Caco-2 (cell line): ENCODE results near the gene SOX9. TPM values are rescaled to one million over a fixed set of nuclear protein-coding genes. Genes with fewer than 3 reads are reported as not detected.

Source experiments
- BruUV-seq: library from RNA; stranded (reverse); fragments of 400-500 nt; replicated peaks from 2 replicates; lab custom pipeline; 2021; lab: Mats Ljungman, UMichigan
- CTCF ChIA-PET: fragments of 300-600 bp; sonication (Branson Sonifier 250); formaldehyde crosslinking; loops from one replicate; lab custom pipeline; 2022; ENCODE audit warnings: antibody characterized with exemption; lab: Charles Lee
- POLR2A ChIA-PET: fragments of 300-600 bp; sonication (Branson Sonifier 250); formaldehyde crosslinking; loops from one replicate; lab custom pipeline; 2022; ENCODE audit warnings: antibody characterized with exemption; lab: Charles Lee
- DNase-seq, 2 experiments: peaks; one replicate each; pipeline versions ENCODE4 v3.0.0 to v3.0.0-alpha.2; 2020 to 2022
- H3K27me3 ChIP-seq: replicated peaks from 2 replicates; pipeline ENCODE4 v1.6.0; 2011; ENCODE audit warnings: low read length; ENCODE audit not compliant: control insufficient read depth, insufficient read depth
- H3K36me3 ChIP-seq: 2 replicates; pipeline ENCODE4 v1.5.1; 2011; ENCODE audit warnings: low read length; ENCODE audit not compliant: control insufficient read depth, insufficient read depth
- H3K4me1 ChIP-seq: fragments of 250-450 bp; sonication (Bioruptor Pico); 2 replicates; pipeline ENCODE4 v1.5.1; 2020; ENCODE audit warnings: mild to moderate bottlenecking
- H3K4me3 ChIP-seq: 2 replicates; pipeline ENCODE4 v1.5.1; 2011; ENCODE audit warnings: low read depth, mild to moderate bottlenecking, control low read depth, low read length
- H3K9me3 ChIP-seq: fragments of 250-450 bp; sonication (Bioruptor Pico); 2 replicates; pipeline ENCODE4 v1.5.1; 2020; ENCODE audit warnings: mild to moderate bottlenecking, moderate library complexity
- H3K27ac Mint-ChIP-seq: one replicate; pipeline ENCODE4 v1.8.0; 2022; ENCODE audit warnings: mixed read lengths; ENCODE audit not compliant: unreplicated experiment
- H3K27me3 Mint-ChIP-seq: one replicate; pipeline ENCODE4 v1.8.0; 2022; ENCODE audit warnings: mixed read lengths; ENCODE audit not compliant: insufficient read depth, unreplicated experiment
- H3K36me3 Mint-ChIP-seq: one replicate; pipeline ENCODE4 v1.8.0; 2022; ENCODE audit warnings: mild to moderate bottlenecking, mixed read lengths; ENCODE audit not compliant: insufficient read depth, unreplicated experiment
- H3K4me1 Mint-ChIP-seq: one replicate; pipeline ENCODE4 v1.8.0; 2022; ENCODE audit warnings: low read depth, mixed read lengths; ENCODE audit not compliant: unreplicated experiment
- H3K4me3 Mint-ChIP-seq: one replicate; pipeline ENCODE4 v1.8.0; 2022; ENCODE audit warnings: mild to moderate bottlenecking, moderate library complexity, mixed read lengths; ENCODE audit not compliant: unreplicated experiment
- H3K9me3 Mint-ChIP-seq: one replicate; pipeline ENCODE4 v1.8.0; 2022; ENCODE audit warnings: mixed read lengths; ENCODE audit not compliant: unreplicated experiment
- CTCF ChIP-seq, 2 experiments: fragments of 200-600 bp in 1 of 2; IDR thresholded peaks; 1 replicate in 1 of 2; 2 replicates in 1 of 2; pipeline versions ENCODE4 v1.5.1 to v1.8.0; 2011 to 2022; ENCODE audit warnings: antibody characterized with exemption in 1 of 2, control low read depth in 1 of 2, inconsistent platforms in 1 of 2, low read depth in 1 of 2, low read length in 1 of 2, mild to moderate bottlenecking in 1 of 2, moderate library complexity in 1 of 2; ENCODE audit not compliant: insufficient read depth in 1 of 2, severe bottlenecking in 1 of 2, unreplicated experiment in 1 of 2
- intact Hi-C: fragments of 100-400 bp; cut with micrococcal nuclease; formaldehyde crosslinking; loops from one replicate; pipeline ENCODE4 v1.10.0; 2022; ENCODE audit not compliant: unreplicated experiment
- total RNA-seq: library from RNA; stranded (reverse); gene quantifications from 2 replicates; pipeline ENCODE4 v1.2.3, GENCODE V29; 2022

The SOX9 gene
- total RNA-seq, 1 experiment from 2014 or later = 46.2 TPM

- no peaks in the 10 kb centered on the region for H3K9me3 Mint-ChIP-seq
- POLR2A ChIA-PET = no interaction called here
- H3K27me3 Mint-ChIP-seq = no peaks in the 10 kb centered on the region
- peaks cover 25% of the 10 kb centered on the region for H3K4me1 ChIP-seq
- peak overlapping the region; percentile 65 for H3K27ac Mint-ChIP-seq
- H3K36me3 Mint-ChIP-seq = peaks cover 58% of the 10 kb centered on the region
- no peaks in the 10 kb centered on the region for H3K9me3 ChIP-seq
- BruUV-seq = TSS peak; percentile 61
- peak; percentile 43 to 80 for DNase-seq
- H3K4me3 Mint-ChIP-seq = peak overlapping the region; percentile 84
- peaks cover 19% of the 10 kb centered on the region for H3K4me1 Mint-ChIP-seq
- H3K27me3 ChIP-seq = no peaks in the 10 kb centered on the region
- peak overlapping the region; percentile 71 for H3K4me3 ChIP-seq
- CTCF ChIA-PET = no interaction called here
- intact Hi-C loops = loop anchor here (5.0 kb wide), 3 partner anchors 289 to 394 kb away; no protein-coding TSS in a partner anchor
- peaks cover 1% of the 10 kb centered on the region; the same call in 1 of the 2 replicates for H3K36me3 ChIP-seq
- TF ChIP-seq CTCF (IDR thresholded peaks at IDR 0.05; ENCODE audit: insufficient read depth in 1 of 2, low read depth in 1 of 2, low read length in 1 of 2, severe bottlenecking in 1 of 2, unreplicated experiment in 1 of 2) = no peak
Observed at GRCh38 chr17:72122765-72123529, 2.1 kb downstream of the SOX9 start.

- Histone ChIP-seq H3K4me1 (peaks cover 23% of the 10 kb centered on the region), H3K27me3 (no peaks in the 10 kb centered on the region), H3K9me3 (no peaks in the 10 kb centered on the region), H3K36me3 (peaks cover 1% of the 10 kb centered on the region; the same call in 1 of the 2 replicates), H3K4me3 (peak overlapping the region; percentile 71)
- ChIA-PET POLR2A (no interaction called here), CTCF (no interaction called here)
- Mint-ChIP-seq H3K27me3 (no peaks in the 10 kb centered on the region), H3K4me3 (peak overlapping the region; percentile 84), H3K27ac (peak overlapping the region; percentile 65), H3K36me3 (peaks cover 58% of the 10 kb centered on the region), H3K4me1 (peaks cover 19% of the 10 kb centered on the region), H3K9me3 (no peaks in the 10 kb centered on the region)
- no TSS peak for BruUV-seq
- no peak for TF ChIP-seq CTCF (IDR thresholded peaks at IDR 0.05; ENCODE audit: insufficient read depth in 1 of 2, low read depth in 1 of 2, low read length in 1 of 2, severe bottlenecking in 1 of 2, unreplicated experiment in 1 of 2)
- intact Hi-C loops = loop anchor here (5.0 kb wide), 3 partner anchors 289 to 394 kb away; no protein-coding TSS in a partner anchor
- DNase-seq = peak in 1 of 2 experiments; percentile 7
Observed at GRCh38 chr17:72123530-72124437, 3.0 kb downstream of the SOX9 start.

GRCh38 chr17:72124438-72124775, 3.6 kb downstream of the SOX9 start:
- H3K4me3 Mint-ChIP-seq = peak overlapping the region; percentile 42
- Histone ChIP-seq H3K36me3 (peaks cover 1% of the 10 kb centered on the region; the same call in 1 of the 2 replicates), H3K4me1 (peaks cover 21% of the 10 kb centered on the region), H3K27me3 (no peaks in the 10 kb centered on the region), H3K4me3 (no peak overlapping the region), H3K9me3 (no peaks in the 10 kb centered on the region)
- no peak for TF ChIP-seq CTCF (IDR thresholded peaks at IDR 0.05; ENCODE audit: insufficient read depth in 1 of 2, low read depth in 1 of 2, low read length in 1 of 2, severe bottlenecking in 1 of 2, unreplicated experiment in 1 of 2)
- H3K36me3 Mint-ChIP-seq = peaks cover 58% of the 10 kb centered on the region
- ChIA-PET CTCF (no interaction called here), POLR2A (no interaction called here)
- BruUV-seq = no TSS peak
- DNase-seq = no peak
- peaks cover 19% of the 10 kb centered on the region for H3K4me1 Mint-ChIP-seq
- no peak overlapping the region for H3K27ac Mint-ChIP-seq
- intact Hi-C loops = loop anchor here (5.0 kb wide), 3 partner anchors 288 to 393 kb away; no protein-coding TSS in a partner anchor
- no peaks in the 10 kb centered on the region for H3K9me3 Mint-ChIP-seq
- H3K27me3 Mint-ChIP-seq = no peaks in the 10 kb centered on the region
